HUDEP-2 (cell line): ENCODE measurements around the gene EFR3B.

Experiments used
- DNase-seq, 76 experiments: peaks; one replicate each; lab custom pipeline; 2025; ENCODE audit not compliant: unreplicated experiment in 76 of 76; lab: John Stamatoyannopoulos, UW

EFR3B gene

GRCh38 chr2:25174192-25174861 lies 132.5 kb downstream of the EFR3B start:
- DNase-seq, result no peak

- no peak for DNase-seq
These were observed 134.3 kb downstream of the EFR3B start for GRCh38 chr2:25176138-25176537.

DNA sequence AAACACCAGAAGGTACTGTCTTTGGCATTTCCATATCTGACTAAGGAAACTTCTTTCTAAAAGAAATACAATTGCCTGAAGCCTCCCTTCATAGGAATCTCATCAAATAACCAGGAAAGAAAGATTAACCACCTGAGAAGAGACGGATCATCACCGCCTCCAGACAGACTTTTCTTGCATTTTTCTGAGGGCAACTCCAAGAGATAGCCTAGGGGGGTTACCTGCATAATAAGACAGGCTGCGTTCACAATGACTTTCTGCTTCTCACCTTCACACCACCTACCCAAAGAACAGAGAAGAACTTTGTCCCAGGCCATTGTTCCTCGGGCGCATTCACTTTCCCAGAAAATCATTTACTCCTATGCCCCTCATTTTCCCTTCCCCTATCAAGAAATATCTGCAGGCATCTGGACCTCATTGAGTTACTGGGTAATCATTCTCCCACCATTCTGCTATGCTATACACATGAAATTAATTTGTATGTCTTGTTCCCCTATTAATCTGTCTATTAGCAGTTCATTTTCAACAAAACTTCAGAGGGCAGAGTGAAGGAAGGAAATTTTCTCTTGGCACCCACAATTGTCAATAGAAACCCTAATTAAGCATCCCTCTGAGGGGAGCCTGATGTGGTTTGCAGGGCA lies 134.8 kb downstream of the EFR3B start:
- DNase-seq, result no peak

- DNase-seq, result no peak
These were observed 135.3 kb downstream of the EFR3B start for GRCh38 chr2:25177211-25177611.

DNA sequence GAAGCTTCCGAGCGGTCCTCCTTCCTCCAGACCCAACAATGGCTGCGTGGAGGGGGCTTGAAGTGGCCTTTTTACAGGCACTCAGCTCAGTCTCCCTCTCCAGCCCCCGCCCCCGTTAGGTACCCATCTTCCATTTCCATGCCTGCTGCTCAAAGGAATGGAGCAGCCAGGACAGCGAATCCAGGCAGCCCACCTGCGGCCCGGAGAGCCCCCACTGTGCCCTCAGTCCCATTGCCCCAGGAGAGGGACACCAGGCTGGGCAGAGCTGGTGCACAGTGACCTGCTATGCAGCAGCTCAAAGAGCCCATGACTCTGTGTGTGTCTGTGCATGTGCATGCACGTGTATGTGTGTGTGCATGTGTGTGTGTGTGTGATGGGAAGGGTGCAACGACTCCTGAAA lies 137.1 kb downstream of the EFR3B start:
- DNase-seq, result no peak

GRCh38 chr2:25184254-25184653 lies 142.4 kb downstream of the EFR3B start:
- no peak for DNase-seq

DNA sequence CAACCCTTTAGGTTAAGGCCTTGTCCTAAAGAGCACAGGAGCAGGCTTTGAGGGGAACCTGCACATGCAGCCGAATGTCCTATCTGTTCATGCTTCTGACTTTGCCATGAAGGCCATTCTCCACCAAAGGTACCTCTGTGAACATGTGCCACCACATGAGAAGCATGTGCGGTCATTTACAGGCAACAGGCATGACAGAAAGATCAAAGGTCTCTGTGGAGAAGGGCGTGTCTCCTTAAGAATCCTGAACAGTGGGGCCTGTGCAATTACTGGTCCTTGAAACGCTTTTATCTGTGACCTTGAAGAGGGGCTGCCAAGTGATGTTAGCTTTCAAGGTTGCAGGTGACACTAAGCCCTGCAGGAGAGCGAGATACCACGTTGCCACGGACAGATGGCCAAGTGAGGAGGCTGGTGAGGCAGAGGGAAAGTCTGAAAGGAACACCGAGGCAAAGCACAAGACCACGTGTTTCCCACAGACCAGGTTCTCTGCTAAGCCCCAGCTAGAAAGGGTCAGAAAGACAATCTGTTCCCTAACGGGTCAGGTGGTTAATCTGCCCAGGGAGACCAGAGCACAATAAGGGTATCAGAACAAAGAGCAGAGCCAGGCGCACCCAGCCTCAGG lies 146.0 kb downstream of the EFR3B start:
- no peak for DNase-seq

- DNase-seq, result no peak
These were observed 146.5 kb downstream of the EFR3B start for GRCh38 chr2:25188405-25188804.

GRCh38 chr2:25190536-25190935 lies 148.7 kb downstream of the EFR3B start:
- DNase-seq, result no peak

GRCh38 chr2:25194576-25195122 lies 152.8 kb downstream of the EFR3B start:
- DNase-seq, result no peak

DNA sequence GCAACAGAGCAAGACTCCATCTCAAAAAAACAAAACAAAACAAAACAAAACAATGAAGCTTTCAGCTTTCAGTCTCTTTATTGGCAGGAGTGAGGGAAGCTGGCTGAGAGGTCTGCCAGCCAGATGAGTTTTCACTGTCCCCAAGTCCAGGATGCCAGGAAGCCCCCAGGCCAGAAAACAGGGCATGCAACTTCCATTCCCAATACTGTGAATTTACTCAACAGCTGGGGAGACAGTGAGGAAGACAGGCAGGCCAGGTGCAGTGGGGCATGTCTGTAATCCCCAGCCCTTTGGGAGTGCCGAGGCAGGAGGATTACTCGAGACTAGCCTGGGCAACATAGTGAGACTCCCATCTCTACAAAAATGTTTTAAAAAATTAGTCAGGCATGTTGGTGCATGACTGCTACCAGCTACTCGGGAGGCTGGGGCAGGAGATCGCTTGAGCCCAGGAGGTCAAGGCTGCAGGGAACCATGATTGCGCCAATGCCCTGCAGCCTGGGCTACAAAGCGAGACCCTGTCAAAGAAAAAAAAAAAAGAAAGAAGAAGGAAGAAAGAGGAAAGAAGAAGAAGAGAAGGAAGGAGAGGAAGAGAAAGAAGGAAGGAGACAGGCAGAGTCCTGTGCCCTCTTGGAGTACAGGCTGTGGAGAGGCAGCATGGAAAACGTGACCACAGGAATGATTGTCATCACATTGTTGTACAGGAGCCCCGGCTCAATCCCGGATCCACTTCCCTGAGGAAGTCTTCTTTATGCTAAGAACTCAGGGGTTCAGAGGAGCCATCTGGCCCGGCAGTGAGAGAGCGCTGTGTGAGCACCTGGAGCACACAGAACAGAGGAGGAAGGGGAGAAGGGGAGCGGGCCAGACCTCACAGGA lies 155.7 kb downstream of the EFR3B start:
- no peak for DNase-seq

DNA sequence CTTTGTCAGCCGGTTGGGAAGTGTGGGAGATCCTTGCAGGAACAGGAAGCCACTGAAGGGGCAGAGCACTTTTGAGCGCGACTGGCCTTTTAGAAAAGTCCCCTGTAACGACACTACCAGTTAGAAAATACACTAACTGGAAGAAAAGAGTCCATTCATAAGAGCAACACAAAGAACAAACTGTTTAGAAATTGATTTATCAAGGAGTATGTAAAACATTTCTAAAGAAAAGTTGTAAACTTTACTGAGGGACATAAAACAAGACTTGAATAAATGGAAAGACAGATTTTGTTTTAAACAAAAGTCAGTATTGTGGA lies 156.3 kb downstream of the EFR3B start:
- no peak for DNase-seq

DNA sequence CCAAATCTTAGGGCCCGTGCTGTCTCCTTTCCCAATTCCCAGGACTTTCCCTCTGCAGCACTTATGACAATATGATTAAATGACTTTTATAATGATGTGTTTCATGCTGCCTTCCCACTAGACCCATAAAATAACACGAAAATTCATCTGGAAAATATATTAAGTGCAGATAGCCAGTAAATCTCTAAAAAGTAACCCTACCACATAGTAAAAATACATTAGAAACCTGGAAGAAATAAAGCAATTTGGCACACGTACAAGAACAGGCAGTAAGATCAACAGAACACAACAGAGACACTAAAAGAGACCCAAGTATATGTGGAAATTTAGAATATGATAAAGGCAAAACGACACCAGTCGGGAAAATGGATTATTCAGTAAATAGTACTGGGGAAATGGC lies 156.7 kb downstream of the EFR3B start:
- no peak for DNase-seq

DNA sequence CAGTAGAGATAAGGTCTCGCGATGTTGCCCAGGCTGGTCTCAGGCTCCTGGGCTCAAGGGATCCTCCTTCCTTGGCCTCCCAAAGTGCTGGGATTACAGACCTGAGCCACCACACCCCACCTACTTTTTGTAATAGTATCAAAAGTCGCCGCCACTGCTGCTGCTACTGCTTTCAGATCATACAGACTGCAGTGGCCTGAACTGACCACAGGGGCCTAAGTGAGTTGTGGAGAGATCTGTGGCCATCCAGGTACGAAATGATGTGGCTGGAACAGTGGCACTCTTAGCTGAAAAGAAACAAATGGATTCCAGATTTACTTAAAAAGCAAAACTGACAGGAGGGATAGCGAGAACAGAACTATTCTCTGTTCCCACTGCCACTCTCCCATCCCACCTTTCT lies 159.4 kb downstream of the EFR3B start:
- peak in 3 of 76 experiments; percentile 4 to 26 (median 15) for DNase-seq

DNA sequence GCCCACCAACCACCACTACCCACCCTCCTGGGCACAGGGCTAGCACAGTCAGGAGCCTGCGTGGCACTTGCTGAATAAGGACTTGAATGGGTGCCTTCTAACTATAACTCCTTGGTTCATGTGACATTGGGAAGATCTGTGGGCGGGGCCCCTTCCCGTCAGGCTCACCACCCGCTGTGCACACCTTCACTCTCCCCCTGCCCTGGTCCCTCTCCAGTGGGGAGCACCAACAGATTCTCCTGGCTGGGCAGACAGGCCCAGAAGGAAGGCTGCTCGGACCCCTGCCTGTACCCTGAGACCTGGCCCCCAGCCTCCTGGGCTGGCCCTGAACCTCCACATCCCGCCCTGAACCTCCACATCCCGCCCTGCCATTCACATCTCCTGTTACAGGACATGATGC lies 159.9 kb downstream of the EFR3B start:
- no peak for DNase-seq

GRCh38 chr2:25202275-25202674 lies 160.4 kb downstream of the EFR3B start:
- DNase-seq, result no peak

DNA sequence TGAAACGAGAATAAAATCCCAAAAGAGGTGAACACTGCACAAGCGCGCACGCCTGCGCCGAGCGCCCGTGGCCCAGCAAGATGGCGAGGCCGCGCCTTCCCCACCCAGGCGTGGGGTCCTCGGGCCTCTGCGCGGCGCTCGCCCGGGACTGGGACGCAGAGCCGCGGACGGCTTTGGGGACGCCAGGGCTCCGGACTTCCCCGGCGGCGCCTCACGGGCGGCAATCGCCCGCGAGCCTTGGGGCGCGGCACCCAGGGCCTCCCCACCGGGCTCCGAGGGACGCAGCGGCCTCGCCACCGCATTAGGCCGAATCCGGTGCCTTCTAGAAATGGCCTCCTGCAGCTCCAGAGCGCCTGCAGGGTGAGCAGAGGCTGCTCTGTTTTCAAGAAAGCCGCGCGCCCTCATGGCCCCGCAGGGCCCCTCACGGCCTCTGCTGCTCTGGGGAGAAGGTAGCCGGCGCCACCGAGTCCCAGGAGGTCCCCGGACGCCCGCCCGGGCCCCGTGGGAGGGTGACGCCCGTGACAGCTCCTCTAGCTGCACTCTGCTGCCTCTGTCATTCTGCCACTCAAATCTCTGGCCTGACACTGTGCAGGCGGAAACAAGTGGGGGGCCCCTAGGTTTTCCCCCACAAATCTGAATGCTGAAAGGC lies 162.4 kb downstream of the EFR3B start:
- DNase-seq, result peak in 4 of 76 experiments; percentile 6 to 46 (median 25)

DNA sequence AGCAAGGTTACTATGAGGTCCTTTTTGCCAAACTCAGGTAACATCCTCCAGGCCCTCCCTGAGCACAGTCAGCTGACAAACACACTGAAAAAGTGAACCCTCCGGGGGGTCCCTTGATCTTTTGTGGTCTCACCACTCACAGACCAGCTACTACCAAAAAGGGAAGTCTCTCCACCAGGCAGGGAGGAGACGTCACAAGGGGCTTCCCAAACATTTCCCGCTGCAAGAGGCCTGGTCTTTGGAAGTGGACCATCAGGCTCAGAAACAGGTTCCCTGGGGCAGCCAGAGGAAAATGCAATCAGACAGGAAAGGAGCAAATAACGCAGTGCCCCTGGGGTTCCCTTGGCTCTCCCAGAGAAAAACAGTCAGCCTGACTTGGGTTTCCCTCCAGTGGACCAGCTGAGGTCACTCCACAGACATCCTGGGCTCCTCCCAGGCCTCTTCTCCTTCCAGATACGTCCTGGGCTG lies 165.2 kb downstream of the EFR3B start:
- no peak for DNase-seq
